GM12878 (cell line): ENCODE measurements around the gene THAP6. TPM values are rescaled to one million over a fixed set of nuclear protein-coding genes. Genes with fewer than 3 reads are reported as not detected.

Source experiments
- ATAC-seq: fragments of 200-7000 bp; cut with Tn5 transposase; 3 replicates; pipeline ENCODE4 v1.9.1; 2020; ENCODE audit warnings: mild to moderate bottlenecking, moderate library complexity
- BruUV-seq: library from RNA; stranded (reverse); fragments of 400-500 nt; replicated peaks from 2 replicates; lab custom pipeline; 2021; lab: Mats Ljungman, UMichigan
- CTCF ChIA-PET: fragments of 300-600 bp; sonication (Branson Sonifier 250); formaldehyde crosslinking; extraction: SDS; loops from one replicate; lab custom pipeline; 2021; ENCODE audit warnings: inconsistent platforms; lab: Yijun Ruan, JAX
- POLR2A ChIA-PET: fragments of 350-600 bp; formaldehyde crosslinking; extraction: SDS; loops from one replicate; lab custom pipeline; 2021; ENCODE audit warnings: inconsistent platforms; lab: Charles Lee
- RAD21 ChIA-PET: fragments of 300-600 bp; sonication (Branson Sonifier 250); formaldehyde crosslinking; loops from one replicate; lab custom pipeline; 2023; ENCODE audit warnings: antibody characterized with exemption; ENCODE audit not compliant: unreplicated experiment; lab: Charles Lee
- SMC1A ChIA-PET: fragments of 300-600 bp; sonication (Branson Sonifier 250); formaldehyde crosslinking; loops from one replicate; lab custom pipeline; 2023; ENCODE audit not compliant: unreplicated experiment, uncharacterized antibody; lab: Charles Lee
- DNase-seq: peaks from one replicate; pipeline ENCODE4 v3.0.0-alpha.2; 2011; ENCODE audit warnings: low read depth, low spot score
- FAIRE-seq: peaks from 3 replicates; lab custom pipeline; 2011; peaks lifted over from hg19 to GRCh38; lab: Jason Lieb, UNC
- H2AFZ ChIP-seq: 2 replicates; pipeline ENCODE4 v1.6.0; 2011; ENCODE audit warnings: low read depth, low read length, control low read depth; ENCODE audit not compliant: control insufficient read depth
- H3K27ac ChIP-seq: 2 replicates; pipeline ENCODE4 v1.5.1; 2011; ENCODE audit warnings: control low read depth; ENCODE audit not compliant: control insufficient read depth, insufficient read depth
- H3K27me3 ChIP-seq, 2 experiments: replicated peaks in 1 of 2; 2 replicates each; pipeline versions ENCODE4 v1.6.0 to v1.6.1; 2011; ENCODE audit warnings: low read length in 1 of 2; ENCODE audit not compliant: control insufficient read depth in 2 of 2, insufficient read depth in 2 of 2
- H3K36me3 ChIP-seq, 2 experiments: 2 replicates each; pipeline ENCODE4 v1.5.1; 2011; ENCODE audit warnings: low read length in 1 of 2; ENCODE audit not compliant: control insufficient read depth in 2 of 2, insufficient read depth in 2 of 2
- H3K4me1 ChIP-seq: 2 replicates; pipeline ENCODE4 v1.6.1; 2011; ENCODE audit warnings: mild to moderate bottlenecking, low read length, moderate library complexity, mixed read lengths; ENCODE audit not compliant: control insufficient read depth, insufficient read depth
- H3K4me2 ChIP-seq: 2 replicates; pipeline ENCODE4 v1.6.0; 2011; ENCODE audit warnings: control low read depth; ENCODE audit not compliant: control insufficient read depth, insufficient read depth
- H3K4me3 ChIP-seq: fragments of 200-600 bp; sonication (generic); 2 replicates; pipeline ENCODE4 v1.5.1; 2016
- H3K79me2 ChIP-seq: 2 replicates; pipeline ENCODE4 v1.6.0; 2011; ENCODE audit warnings: low read length; ENCODE audit not compliant: control insufficient read depth, insufficient read depth
- H3K9ac ChIP-seq: 2 replicates; pipeline ENCODE4 v1.8.0; 2011; ENCODE audit warnings: low read length, control low read depth, mixed read lengths; ENCODE audit not compliant: control insufficient read depth, insufficient read depth
- H3K9me3 ChIP-seq: replicated peaks from 3 replicates; pipeline ENCODE4 v1.5.1; 2011; ENCODE audit warnings: mild to moderate bottlenecking, low read length; ENCODE audit not compliant: control insufficient read depth, insufficient read depth
- H4K20me1 ChIP-seq: 2 replicates; pipeline ENCODE4 v1.6.0; 2011; ENCODE audit not compliant: control insufficient read depth, insufficient read depth
- BACH1 ChIP-seq: fragments of 450-650 bp; IDR thresholded peaks from 2 replicates; pipeline ENCODE4 v1.6.1; 2017; ENCODE audit warnings: mild to moderate bottlenecking, borderline replicate concordance
- CREB1 ChIP-seq: IDR thresholded peaks from 2 replicates; pipeline ENCODE4 v1.6.1; 2012; ENCODE audit warnings: low read depth, mild to moderate bottlenecking, inconsistent platforms
- HDAC6 ChIP-seq: fragments of 200-600 bp; sonication (generic); IDR thresholded peaks from one replicate; pipeline ENCODE4 v1.8.0; 2017; ENCODE audit warnings: antibody characterized with exemption; ENCODE audit not compliant: unreplicated experiment
- IKZF2 ChIP-seq, 2 experiments: fragments of 450-650 bp; IDR thresholded peaks; 2 replicates each; pipeline ENCODE4 v1.6.1; 2017; ENCODE audit warnings: mild to moderate bottlenecking in 2 of 2, moderate library complexity in 2 of 2
- LARP7 ChIP-seq: fragments of 450-650 bp; IDR thresholded peaks from 2 replicates; pipeline ENCODE4 v1.6.1; 2017; ENCODE audit warnings: mild to moderate bottlenecking
- MYB ChIP-seq: fragments of 150-350 bp; IDR thresholded peaks from 2 replicates; pipeline ENCODE4 v1.6.1; 2014; ENCODE audit warnings: mild to moderate bottlenecking, low read depth, low read length, borderline replicate concordance
- MYC ChIP-seq: IDR thresholded peaks from 2 replicates; pipeline ENCODE4 v1.6.1; 2011; ENCODE audit warnings: mild to moderate bottlenecking, low read length, moderate library complexity, inconsistent platforms; ENCODE audit not compliant: insufficient read depth, insufficient replicate concordance, insufficient read length, severe bottlenecking
- NBN ChIP-seq: fragments of 450-650 bp; IDR thresholded peaks from 2 replicates; pipeline ENCODE4 v1.6.1; 2016
- PKNOX1 ChIP-seq: fragments of 450-650 bp; IDR thresholded peaks from 2 replicates; pipeline ENCODE4 v1.6.1; 2016; ENCODE audit warnings: mild to moderate bottlenecking
- POLR2A ChIP-seq: IDR thresholded peaks from 2 replicates; pipeline ENCODE4 v1.6.1; 2011; ENCODE audit warnings: low read depth, mild to moderate bottlenecking, low read length
- POU2F2 ChIP-seq: IDR thresholded peaks from 3 replicates; pipeline ENCODE4 v1.6.1; 2011; ENCODE audit warnings: low read depth, mild to moderate bottlenecking, low read length, borderline replicate concordance
- RAD51 ChIP-seq: fragments of 450-650 bp; IDR thresholded peaks from 2 replicates; pipeline ENCODE4 v1.6.1; 2016; ENCODE audit warnings: moderate library complexity, mild to moderate bottlenecking, inconsistent platforms
- SMAD5 ChIP-seq: IDR thresholded peaks from 2 replicates; pipeline ENCODE4 v1.6.1; 2016; ENCODE audit warnings: antibody characterized with exemption, low read depth
- SMC3 ChIP-seq: IDR thresholded peaks from 2 replicates; pipeline ENCODE4 v1.6.1; 2011; ENCODE audit warnings: low read length, improper control_type of control experiment, borderline replicate concordance
- ZBTB33 ChIP-seq: fragments of 450-650 bp; IDR thresholded peaks from 2 replicates; pipeline ENCODE4 v1.6.1; 2017; ENCODE audit warnings: mild to moderate bottlenecking
- ZNF24 ChIP-seq: fragments of 450-650 bp; IDR thresholded peaks from 2 replicates; pipeline ENCODE4 v1.6.1; 2017; ENCODE audit warnings: antibody characterized with exemption, mild to moderate bottlenecking
- WGBS: methylation state at CpG from one replicate; pipeline ENCODE4 v1.1.6; 2016; ENCODE audit warnings: low lambda C conversion rate; ENCODE audit not compliant: insufficient replicate concordance, insufficient coverage; ENCODE audit errors: missing lambda C conversion rate; 5-methylcytosine and 5-hydroxymethylcytosine counted together
- in situ Hi-C: fragments of 300-500 bp; cut with MboI; formaldehyde crosslinking; loops from 9 replicates; pipeline ENCODE4 v1.14.3; 2018; ENCODE audit warnings: mixed read lengths
- intact Hi-C: fragments of 100-400 bp; cut with micrococcal nuclease; formaldehyde crosslinking; loops from one replicate; pipeline ENCODE4 v1.14.2; 2022; ENCODE audit not compliant: unreplicated experiment
- polyA plus RNA-seq, 11 experiments: library from polyadenylated mRNA; depleted of rRNA in 4 of 11; unstranded in 6 of 11; stranded (reverse) in 5 of 11; fragments of >200 nt; fragmentation: Nextera tagmentation in 4 of 11; fragmentation: Illumina TruSeq in 1 of 11; extraction: Ambion mirVana in 4 of 11; extraction: Trizol in 1 of 11; gene quantifications; 1 replicate in 1 of 11; 2 replicates in 10 of 11; pipeline versions ENCODE4 v1.2.1 to v1.2.3, GENCODE V29; 2011 to 2016; ENCODE audit warnings: inconsistent platforms in 2 of 11, missing spikeins in 2 of 11, low read depth in 1 of 11
- total RNA-seq, 4 experiments: library from RNA; depleted of rRNA in 3 of 4; stranded (reverse); fragments of >200 nt in 3 of 4; fragmentation: Illumina TruSeq in 1 of 4; extraction: Trizol in 1 of 4; gene quantifications; 2 replicates each; pipeline versions ENCODE4 v1.2.1 to v1.2.3, GENCODE V29; 2013 to 2021

Gene THAP6
- total and polyA plus RNA-seq, 10 of the 15 experiments (the other 5 are each of a cell fraction or from before 2014, with no cell fraction given) = 8.9 to 21.9 (median 12.8) TPM

GRCh38 chr4:75497133-75497532, 17.1 kb upstream of the THAP6 start:
- no peak overlapping the region for H3K4me3 ChIP-seq

GRCh38 chr4:75498041-75498440, 16.2 kb upstream of the THAP6 start:
- ChIA-PET RAD21 (no interaction called here), POLR2A (interaction anchor here (0.7 kb wide), 1 partner anchor 521 kb away, joined by 4 read pairs; no protein-coding TSS in a partner anchor), SMC1A (interaction anchor here (1.3 kb wide), 1 partner anchor 11 kb away, joined by 5 read pairs; no protein-coding TSS in a partner anchor), CTCF (interaction anchor here (0.7 kb wide), 1 partner anchor 59 kb away, joined by 3 read pairs; no protein-coding TSS in a partner anchor)
- in situ Hi-C loops = no loop called here
- intact Hi-C loops = no loop called here
- H3K27ac ChIP-seq = no peak overlapping the region
- H3K79me2 ChIP-seq = peaks cover 3% of the 10 kb centered on the region
- FAIRE-seq (no peak), DNase-seq (no peak), ATAC-seq (no peak)
- H3K9me3 ChIP-seq = peaks cover 11% of the 10 kb centered on the region; the same call in 2 of the 3 replicates
- 100% methylated on average over 2 of the region's 2 CpGs for WGBS
- no peaks in the 10 kb centered on the region for H3K27me3 ChIP-seq
- BruUV-seq = no TSS peak
- no peak overlapping the region for H2AFZ ChIP-seq
- H3K9ac ChIP-seq = no peak overlapping the region
- no peaks in the 10 kb centered on the region for H4K20me1 ChIP-seq
- no peaks in the 10 kb centered on the region for H3K4me1 ChIP-seq
- peaks cover 0 to 18% of the 10 kb centered on the region in 2 experiments; a peak in 3 of 4 replicates for H3K36me3 ChIP-seq
- H3K4me2 ChIP-seq = no peak overlapping the region
- no peak overlapping the region for H3K4me3 ChIP-seq
- TF ChIP-seq NBN = no peak
- TF ChIP-seq ZBTB33 = no peak
- no peak for TF ChIP-seq POLR2A
- no peak for TF ChIP-seq MYC
- TF ChIP-seq POU2F2 = no peak
- no peak for TF ChIP-seq BACH1
- no peak for TF ChIP-seq RAD51
- no peak for TF ChIP-seq LARP7
- TF ChIP-seq SMAD5 = no peak
- TF ChIP-seq IKZF2 (IDR thresholded peaks at IDR 0.05) = no peak
- TF ChIP-seq CREB1 = no peak

More at GRCh38 chr4:75497133-75497532, 17.1 kb upstream of the THAP6 start:
- in situ Hi-C loops (no loop called here), intact Hi-C loops (no loop called here)
- ChIA-PET POLR2A (interaction anchor here (0.6 to 0.7 kb wide), 2 partner anchors 522 to 698 kb away, joined by 3 to 4 read pairs; no protein-coding TSS in a partner anchor), SMC1A (interaction anchor here (0.6 to 1.7 kb wide), 4 partner anchors 8 to 1656 kb away, joined by 3 to 5 read pairs (median 4); no protein-coding TSS in a partner anchor), RAD21 (no interaction called here), CTCF (interaction anchor here (0.7 to 1.3 kb wide), 3 partner anchors 8 to 622 kb away, joined by 3 to 4 read pairs (median 4); no protein-coding TSS in a partner anchor)
- TF ChIP-seq MYB = no peak
- 0 out of 2 replicates have a peak, but pooled peaks have one; percentile 22 for TF ChIP-seq PKNOX1
- no peak for TF ChIP-seq ZNF24
- no peak for TF ChIP-seq SMC3
- no peak for TF ChIP-seq HDAC6
- H3K79me2 ChIP-seq = peaks cover 3% of the 10 kb centered on the region
- no TSS peak for BruUV-seq
- H3K4me2 ChIP-seq = no peak overlapping the region
- no peak for ATAC-seq
- no peak for FAIRE-seq
- no peak overlapping the region for H3K9ac ChIP-seq
- H3K4me1 ChIP-seq = no peaks in the 10 kb centered on the region
- WGBS = 86% methylated on average over 5 of the region's 5 CpGs
- DNase-seq = no peak
- no peak overlapping the region for H3K27ac ChIP-seq
- no peaks in the 10 kb centered on the region for H3K27me3 ChIP-seq
- H4K20me1 ChIP-seq = no peaks in the 10 kb centered on the region
- H2AFZ ChIP-seq = no peak overlapping the region
- H3K9me3 ChIP-seq = peaks cover 11% of the 10 kb centered on the region; the same call in 2 of the 3 replicates
- H3K36me3 ChIP-seq = peaks cover 2 to 18% of the 10 kb centered on the region in 2 experiments
